Measurements from ENCODE around the gene MEGF10. TPM values are rescaled to one million over a fixed set of nuclear protein-coding genes. Genes with fewer than 3 reads are reported as not detected.
"Not testable (repeated sequence)": the region's sequence is repeated elsewhere in the genome, so short reads cannot be mapped to it uniquely, and the experiment has no call there.

MEGF10 gene
- polyA plus RNA-seq, 3 donors = not detected

GRCh38 chr5:127306647-127307046 is 16.1 kb downstream of the MEGF10 start:
- intact Hi-C loops (cut with micrococcal nuclease) = no loop called here
- H3K4me3 ChIP-seq (replicated peaks in 1 of 3; ENCODE audit: low read depth in 2 of 3, low read length in 3 of 3) = no peak overlapping the region
- no peak overlapping the region for H3K27ac ChIP-seq (ENCODE audit: low read depth in 1 of 2, low read length in 2 of 2)
- no peaks in the 10 kb centered on the region for H3K4me1 ChIP-seq (ENCODE audit: control insufficient read depth in 1 of 2, insufficient read depth in 2 of 2, low read length in 2 of 2)
- H3K27ac Mint-ChIP-seq = no peak overlapping the region
- H3K79me2 ChIP-seq (ENCODE audit: insufficient read depth, low read length) = no peaks in the 10 kb centered on the region
- H4K20me1 ChIP-seq (ENCODE audit: insufficient read depth, low read length) = no peaks in the 10 kb centered on the region
- H3K9ac ChIP-seq (ENCODE audit: insufficient read depth, low read length, poor library complexity, severe bottlenecking) = no peak overlapping the region
- no peaks in the 10 kb centered on the region for H3K36me3 Mint-ChIP-seq
- H2AFZ ChIP-seq (ENCODE audit: insufficient read depth, low read depth, low read length, poor library complexity, severe bottlenecking) = no peak overlapping the region
- no peak overlapping the region for H3K4me2 ChIP-seq (replicated peaks; ENCODE audit: extremely low read depth, low read length, poor library complexity, severe bottlenecking)
- WGBS (ENCODE audit: insufficient coverage) = 80% methylated on average over 5 of the region's 8 CpGs
- no peaks in the 10 kb centered on the region for H3K36me3 ChIP-seq (replicated peaks in 1 of 2; ENCODE audit: control insufficient read depth in 1 of 2, insufficient read depth in 2 of 2, low read length in 2 of 2)
- no peaks in the 10 kb centered on the region for H3K9me3 ChIP-seq (replicated peaks in 1 of 2; ENCODE audit: control insufficient read depth in 1 of 2, insufficient read depth in 1 of 2, low read length in 2 of 2)
- no peak overlapping the region for H3K4me3 Mint-ChIP-seq
- H3K27me3 ChIP-seq (ENCODE audit: control insufficient read depth in 2 of 2, insufficient read depth in 2 of 2, low read length in 2 of 2) = no peaks in the 10 kb centered on the region
- DNase-seq = no peak
- H3K9me3 Mint-ChIP-seq = no peaks in the 10 kb centered on the region
- TF ChIP-seq CTCF (IDR thresholded peaks at IDR 0.05) = no peak
- H3K27me3 Mint-ChIP-seq (ENCODE audit: low read depth in 3 of 3) = peaks cover 2 to 4% (median 2%) of the 10 kb centered on the region in 3 donors
- H3K4me1 Mint-ChIP-seq = no peaks in the 10 kb centered on the region

GRCh38 chr5:127307868-127308267 is 17.3 kb downstream of the MEGF10 start:
- Histone ChIP-seq H3K36me3 (replicated peaks in 1 of 2; ENCODE audit: control insufficient read depth in 1 of 2, insufficient read depth in 2 of 2, low read length in 2 of 2) (no peaks in the 10 kb centered on the region), H3K4me3 (replicated peaks in 1 of 3; ENCODE audit: low read depth in 2 of 3, low read length in 3 of 3) (no peak overlapping the region), H3K4me1 (ENCODE audit: control insufficient read depth in 1 of 2, insufficient read depth in 2 of 2, low read length in 2 of 2) (no peaks in the 10 kb centered on the region), H2AFZ (ENCODE audit: insufficient read depth, low read depth, low read length, poor library complexity, severe bottlenecking) (no peak overlapping the region), H3K9me3 (replicated peaks in 1 of 2; ENCODE audit: control insufficient read depth in 1 of 2, insufficient read depth in 1 of 2, low read length in 2 of 2) (no peaks in the 10 kb centered on the region), H3K9ac (ENCODE audit: insufficient read depth, low read length, poor library complexity, severe bottlenecking) (no peak overlapping the region), H3K79me2 (ENCODE audit: insufficient read depth, low read length) (no peaks in the 10 kb centered on the region), H3K27ac (ENCODE audit: low read depth in 1 of 2, low read length in 2 of 2) (no peak overlapping the region), H4K20me1 (ENCODE audit: insufficient read depth, low read length) (no peaks in the 10 kb centered on the region), H3K4me2 (replicated peaks; ENCODE audit: extremely low read depth, low read length, poor library complexity, severe bottlenecking) (no peak overlapping the region), H3K27me3 (ENCODE audit: control insufficient read depth in 2 of 2, insufficient read depth in 2 of 2, low read length in 2 of 2) (no peaks in the 10 kb centered on the region)
- Mint-ChIP-seq H3K27ac (no peak overlapping the region), H3K9me3 (no peaks in the 10 kb centered on the region), H3K36me3 (no peaks in the 10 kb centered on the region), H3K27me3 (ENCODE audit: low read depth in 3 of 3) (peaks cover 2 to 4% (median 2%) of the 10 kb centered on the region in 3 donors), H3K4me1 (no peaks in the 10 kb centered on the region), H3K4me3 (no peak overlapping the region)
- no peak for DNase-seq
- intact Hi-C loops (cut with micrococcal nuclease) = no loop called here
- TF ChIP-seq CTCF (IDR thresholded peaks at IDR 0.05) = no peak
- 100% methylated on average over 3 of the region's 6 CpGs for WGBS (ENCODE audit: insufficient coverage)

- intact Hi-C loops (cut with micrococcal nuclease) = not testable (repeated sequence)
Observed at GRCh38 chr5:127308325-127308724, 17.7 kb downstream of the MEGF10 start.

More at GRCh38 chr5:127308325-127308724, 17.7 kb downstream of the MEGF10 start:
- not testable (repeated sequence) for H3K27me3 ChIP-seq (ENCODE audit: control insufficient read depth in 2 of 2, insufficient read depth in 2 of 2, low read length in 2 of 2); H3K9ac ChIP-seq (ENCODE audit: insufficient read depth, low read length, poor library complexity, severe bottlenecking); H3K27ac ChIP-seq (ENCODE audit: low read depth in 1 of 2, low read length in 2 of 2); H3K4me2 ChIP-seq (replicated peaks; ENCODE audit: extremely low read depth, low read length, poor library complexity, severe bottlenecking); H3K27me3 Mint-ChIP-seq (ENCODE audit: low read depth in 3 of 3); H3K9me3 Mint-ChIP-seq; H2AFZ ChIP-seq (ENCODE audit: insufficient read depth, low read depth, low read length, poor library complexity, severe bottlenecking); H3K4me3 ChIP-seq (replicated peaks in 1 of 3; ENCODE audit: low read depth in 2 of 3, low read length in 3 of 3); H4K20me1 ChIP-seq (ENCODE audit: insufficient read depth, low read length); H3K36me3 Mint-ChIP-seq; H3K9me3 ChIP-seq (replicated peaks in 1 of 2; ENCODE audit: control insufficient read depth in 1 of 2, insufficient read depth in 1 of 2, low read length in 2 of 2); H3K4me1 ChIP-seq (ENCODE audit: control insufficient read depth in 1 of 2, insufficient read depth in 2 of 2, low read length in 2 of 2); H3K4me1 Mint-ChIP-seq; H3K36me3 ChIP-seq (replicated peaks in 1 of 2; ENCODE audit: control insufficient read depth in 1 of 2, insufficient read depth in 2 of 2, low read length in 2 of 2); H3K27ac Mint-ChIP-seq; H3K4me3 Mint-ChIP-seq; H3K79me2 ChIP-seq (ENCODE audit: insufficient read depth, low read length); DNase-seq
- WGBS (ENCODE audit: insufficient coverage) = 92% methylated on average over 3 of the region's 7 CpGs
